Measurements from ENCODE around the gene LCP1. TPM values are rescaled to one million over a fixed set of nuclear protein-coding genes. Genes with fewer than 3 reads are reported as not detected.
A peak's percentile ranks its signal among the peaks of the same experiment; 100 is the strongest.

LCP1 gene
- total RNA-seq, 1 donor from 2014 or later = 234 TPM

- DNase-seq = no peak
- intact Hi-C loops (cut with DNase I) = no loop called here
- no peak for ATAC-seq
- Histone ChIP-seq H3K9me3 (no peaks in the 10 kb centered on the region), H3K27ac (no peak overlapping the region), H3K27me3 (no peaks in the 10 kb centered on the region), H3K36me3 (no peaks in the 10 kb centered on the region), H3K4me3 (no peak overlapping the region), H3K4me1 (peaks cover 8% of the 10 kb centered on the region)
- no peak for TF ChIP-seq CTCF (IDR thresholded peaks at IDR 0.05)
These were observed 60.9 kb downstream of the LCP1 start for GRCh38 chr13:46121033-46121432.

- H3K4me3 ChIP-seq = no peak overlapping the region
- ATAC-seq (peak; percentile 87), DNase-seq (no peak)
- no peaks in the 10 kb centered on the region for H3K27me3 ChIP-seq
- H3K27ac ChIP-seq = no peak overlapping the region
- no peaks in the 10 kb centered on the region for H3K36me3 ChIP-seq
- intact Hi-C loops (cut with DNase I) = no loop called here
- no peaks in the 10 kb centered on the region for H3K9me3 ChIP-seq
- peaks cover 4% of the 10 kb centered on the region for H3K4me1 ChIP-seq
- TF ChIP-seq CTCF (IDR thresholded peaks at IDR 0.05) = no peak
These were observed 61.9 kb downstream of the LCP1 start for GRCh38 chr13:46119883-46120614.

- Histone ChIP-seq H3K27ac (no peak overlapping the region), H3K27me3 (no peaks in the 10 kb centered on the region), H3K36me3 (no peaks in the 10 kb centered on the region), H3K4me1 (peaks cover 4% of the 10 kb centered on the region), H3K4me3 (no peak overlapping the region), H3K9me3 (no peaks in the 10 kb centered on the region)
- TF ChIP-seq CTCF (IDR thresholded peaks at IDR 0.05) = no peak
- DNase-seq (no peak), ATAC-seq (no peak)
- intact Hi-C loops (cut with DNase I) = no loop called here
These were observed 65.1 kb downstream of the LCP1 start for GRCh38 chr13:46116653-46117502.

- no peak for DNase-seq
- no peak overlapping the region for H3K4me3 ChIP-seq
- no peak overlapping the region for H3K27ac ChIP-seq
- H3K36me3 ChIP-seq = no peaks in the 10 kb centered on the region
- no peaks in the 10 kb centered on the region for H3K9me3 ChIP-seq
- H3K27me3 ChIP-seq = no peaks in the 10 kb centered on the region
- intact Hi-C loops (cut with DNase I) = no loop called here
- H3K4me1 ChIP-seq = no peaks in the 10 kb centered on the region
- no peak for TF ChIP-seq CTCF (IDR thresholded peaks at IDR 0.05)
- ATAC-seq = peak; percentile 59
These were observed 67.4 kb downstream of the LCP1 start for GRCh38 chr13:46114613-46115012.

- intact Hi-C loops (cut with DNase I) = no loop called here
- DNase-seq (no peak), ATAC-seq (peak; percentile 79)
- H3K4me1 ChIP-seq = no peaks in the 10 kb centered on the region
- no peaks in the 10 kb centered on the region for H3K36me3 ChIP-seq
- no peak overlapping the region for H3K4me3 ChIP-seq
- no peaks in the 10 kb centered on the region for H3K9me3 ChIP-seq
- no peak for TF ChIP-seq CTCF (IDR thresholded peaks at IDR 0.05)
- no peak overlapping the region for H3K27ac ChIP-seq
- no peaks in the 10 kb centered on the region for H3K27me3 ChIP-seq
These were observed 68.4 kb downstream of the LCP1 start for GRCh38 chr13:46113596-46113995.
